Metanephros (tissue), 1 donor: Measurements from ENCODE around the gene C3orf38. TPM values are rescaled to one million over a fixed set of nuclear protein-coding genes. Genes with fewer than 3 reads are reported as not detected.

Experiments
- total RNA-seq: library from RNA; depleted of rRNA; stranded (reverse); fragments of >200 nt; gene quantifications from one replicate; pipeline ENCODE4 v1.2.3, GENCODE V29; 2014

C3orf38 gene
- 24.5 TPM for total RNA-seq

DNA sequence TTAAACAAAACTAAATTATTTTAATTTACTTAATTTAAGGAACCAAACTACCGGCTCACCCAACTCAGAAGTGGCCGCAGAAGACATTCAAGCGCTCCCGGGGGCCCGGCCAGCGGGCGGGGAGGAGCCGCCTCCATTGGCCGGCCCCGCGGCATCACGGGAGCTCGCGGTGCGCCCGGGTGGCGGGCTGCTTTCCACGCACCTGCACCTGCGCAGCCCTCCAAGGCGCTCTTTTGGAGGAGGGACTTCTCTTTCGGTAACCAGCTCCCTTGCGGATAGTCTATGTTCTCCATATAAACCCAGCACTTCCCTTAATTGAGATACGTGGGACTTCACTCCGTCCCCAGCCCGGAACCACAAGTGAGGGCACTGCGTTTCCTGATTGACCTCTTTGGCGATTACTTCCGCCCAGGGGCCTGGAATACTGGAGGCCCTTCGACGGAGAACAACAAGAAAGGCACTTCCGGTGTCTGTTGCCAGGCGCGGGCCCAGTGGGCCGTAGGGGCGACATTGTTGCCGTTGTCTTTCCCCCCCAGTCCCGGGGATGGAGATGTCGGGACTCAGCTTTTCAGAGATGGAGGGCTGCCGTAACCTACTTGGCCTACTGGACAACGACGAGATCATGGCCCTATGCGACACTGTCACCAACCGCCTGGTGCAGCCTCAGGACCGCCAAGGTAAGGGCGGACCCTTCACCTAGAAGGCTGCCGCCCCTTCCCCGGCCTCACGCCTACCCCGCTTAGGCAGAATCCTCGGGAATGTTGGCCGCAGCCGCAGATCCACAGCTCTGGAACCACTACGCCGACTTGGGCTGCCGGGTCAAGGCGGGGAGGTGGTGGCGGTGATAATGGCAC is at the start of gene C3orf38:
C3orf38 (plus strand) TSS at position 451 of the 854 bp plus-strand sequence; CDS start at position 545, 94 bp downstream.

Other genes starting within 250 kb of the C3orf38 start
- 83.8 TPM for gene CGGBP1, start 91.0 kb upstream of the C3orf38 start, total RNA-seq
- 20.7 TPM for gene ZNF654, start 90.7 kb upstream of the C3orf38 start, total RNA-seq